Tibial nerve (tissue), 3 donors: ENCODE measurements around the gene CPNE1.

Experiments
- CTCF ChIP-seq, 5 experiments: fragments of 200-600 bp in 3 of 5; fragments of 450-650 bp in 2 of 5; sonication (generic) in 3 of 5; IDR thresholded peaks; one replicate each; pipeline ENCODE4 v1.5.1; 2016 to 2019; ENCODE audit warnings: antibody characterized with exemption in 5 of 5, mild to moderate bottlenecking in 3 of 5, moderate library complexity in 2 of 5
- POLR2A ChIP-seq, 2 donors: fragments of 450-650 bp; IDR thresholded peaks; one replicate each; pipeline ENCODE4 v1.6.1; 2017; ENCODE audit warnings: antibody characterized with exemption in 2 of 2, mild to moderate bottlenecking in 2 of 2, moderate library complexity in 2 of 2

- TF ChIP-seq CTCF (IDR thresholded peaks at IDR 0.05) = no peak
- no peak for TF ChIP-seq POLR2A (IDR thresholded peaks at IDR 0.05)
Observed at GRCh38 chr20:35702824-35703695, 38.4 kb upstream of the CPNE1 start.
